GM18868 (cell line): ENCODE data around the gene SLC35C1.
"Not testable (repeated sequence)": the region's sequence is repeated elsewhere in the genome, so short reads cannot be mapped to it uniquely, and the experiment has no call there.

Experiments
- ATAC-seq: cut with Tn5 transposase; IDR thresholded peaks from one replicate; pipeline ENCODE4 v1.9.1; 2021; ENCODE audit warnings: mild to moderate bottlenecking, moderate library complexity; ENCODE audit not compliant: unreplicated experiment

The SLC35C1 gene

GRCh38 chr11:45810431-45811108, 5.6 kb downstream of the SLC35C1 start:
- ATAC-seq: no peak

- ATAC-seq: no peak
Measured at GRCh38 chr11:45811109-45811435, 6.1 kb downstream of the SLC35C1 start.

DNA sequence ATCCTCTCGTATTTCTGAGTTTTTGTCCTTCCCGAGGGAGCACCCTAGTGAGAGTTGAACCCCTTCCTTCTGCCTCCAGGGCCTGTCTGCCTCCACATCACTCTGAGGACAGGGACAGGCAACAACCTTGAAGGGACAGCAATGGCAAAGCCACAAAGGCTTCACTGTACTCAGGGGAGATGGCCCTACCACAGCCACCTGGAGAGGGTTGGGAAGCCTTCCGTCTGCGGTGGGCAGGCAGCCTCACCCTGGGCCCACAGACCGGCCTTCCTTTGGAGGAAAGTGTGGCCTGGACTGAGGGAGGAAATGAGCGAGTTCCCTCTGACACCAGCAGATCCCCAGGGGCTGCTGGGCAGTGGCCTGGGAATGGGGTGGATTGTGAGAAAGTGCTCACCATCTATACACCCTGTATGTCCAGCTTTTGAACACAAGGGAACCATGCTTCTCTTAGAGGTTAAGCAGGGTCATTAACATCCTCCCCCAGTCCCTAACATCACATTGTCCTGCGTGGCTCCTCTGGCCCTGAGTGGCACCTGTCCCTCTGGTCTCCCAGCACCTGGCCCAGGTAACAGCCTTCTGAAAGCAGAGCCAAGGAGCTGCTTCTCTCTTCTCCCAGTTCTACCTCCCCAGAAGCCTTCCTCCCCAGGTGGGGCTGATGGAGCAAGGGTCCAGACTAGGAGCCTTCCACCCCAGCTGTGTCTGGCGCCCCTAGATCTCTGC, 6.8 kb downstream of the SLC35C1 start:
- no peak for ATAC-seq

- no peak for ATAC-seq
Measured at GRCh38 chr11:45812581-45813548, 7.9 kb downstream of the SLC35C1 start.

- ATAC-seq: no peak
Measured at GRCh38 chr11:45815747-45816146, 10.8 kb downstream of the SLC35C1 start.

GRCh38 chr11:45816614-45817013, 11.7 kb downstream of the SLC35C1 start:
- no peak for ATAC-seq

GRCh38 chr11:45817191-45817590, 12.2 kb downstream of the SLC35C1 start:
- peak; percentile 72 for ATAC-seq

DNA sequence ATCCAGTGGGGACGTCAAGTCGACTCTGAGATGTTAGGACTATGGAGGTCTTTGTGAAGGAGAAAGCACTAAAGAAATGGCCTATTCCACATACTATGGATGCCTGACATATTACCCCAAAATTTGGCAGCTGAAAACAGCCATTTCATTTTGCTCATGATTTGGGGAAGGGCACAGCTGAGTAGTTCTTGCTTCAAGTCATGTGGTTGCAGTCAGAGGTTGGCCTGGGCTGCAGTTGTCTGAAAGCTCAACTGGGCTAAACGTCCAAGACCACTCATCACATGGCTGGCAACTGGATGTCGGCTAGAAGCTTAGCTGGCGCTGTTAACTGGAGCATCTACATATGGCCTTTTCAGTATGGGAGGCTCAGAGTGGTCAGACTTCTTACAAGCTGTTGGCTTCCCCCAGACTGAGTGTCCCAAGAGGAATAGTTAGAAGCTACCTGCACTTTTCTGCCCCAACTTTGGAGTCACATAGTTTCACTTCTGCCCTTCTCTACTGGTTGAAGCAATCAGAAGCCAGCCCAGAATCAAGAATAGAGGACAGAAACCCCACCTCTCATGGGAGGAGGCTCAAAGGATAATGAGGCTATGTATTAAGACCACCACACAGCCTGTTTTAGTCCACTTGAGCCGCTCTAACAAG, 14.1 kb downstream of the SLC35C1 start:
- no peak for ATAC-seq

DNA sequence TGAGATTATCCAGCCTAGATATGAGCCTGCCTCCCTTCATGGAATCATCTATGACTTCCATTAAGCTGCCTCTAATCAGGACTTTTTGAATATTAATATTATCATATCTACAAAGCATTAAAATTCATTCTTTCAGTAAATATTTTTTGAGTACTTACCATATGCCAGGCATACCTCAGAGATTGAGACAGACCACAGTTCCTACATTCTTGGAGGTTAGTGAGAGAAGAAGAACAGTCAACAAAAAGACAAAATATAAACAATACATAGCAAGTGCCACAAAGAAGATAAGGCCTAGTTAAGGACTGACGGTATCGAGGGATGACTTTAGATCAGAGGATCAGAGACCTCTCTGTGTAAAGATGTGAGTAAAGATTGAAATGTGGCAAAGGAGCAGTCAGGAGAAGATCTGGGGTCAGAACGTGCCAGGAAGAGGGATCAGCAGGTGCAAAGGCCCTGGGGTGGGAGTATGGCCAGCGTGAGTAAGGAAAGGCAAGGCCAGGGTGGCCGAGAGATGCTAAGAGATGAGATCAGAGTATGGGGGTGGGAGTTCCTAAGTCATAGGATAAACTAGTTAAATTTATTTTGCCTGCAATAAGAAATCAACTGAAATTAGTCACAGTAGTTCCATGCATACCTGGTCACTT, 15.4 kb downstream of the SLC35C1 start:
- ATAC-seq: no peak

- ATAC-seq: not testable (repeated sequence)
Measured at GRCh38 chr11:45826492-45826891, 21.5 kb downstream of the SLC35C1 start.

DNA sequence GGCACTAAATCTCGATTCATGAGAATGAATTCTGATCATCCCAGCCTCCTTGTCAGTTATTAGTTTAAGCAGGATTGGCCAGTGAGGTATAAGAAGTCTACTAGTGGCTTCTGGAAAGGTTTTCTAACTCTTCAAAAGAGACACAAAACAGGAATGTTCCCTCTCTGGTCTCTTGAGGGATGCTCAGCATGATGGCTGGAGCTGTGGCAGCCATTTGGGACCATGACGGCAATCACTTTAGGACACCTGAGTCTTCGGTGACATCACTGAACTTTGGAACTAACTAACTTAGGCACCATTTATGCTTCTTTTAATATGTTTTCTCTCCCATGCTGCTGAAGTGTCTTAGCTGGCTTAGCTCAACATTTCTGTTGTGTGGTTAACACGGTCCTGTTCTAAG, 22.2 kb downstream of the SLC35C1 start:
- ATAC-seq: no peak

DNA sequence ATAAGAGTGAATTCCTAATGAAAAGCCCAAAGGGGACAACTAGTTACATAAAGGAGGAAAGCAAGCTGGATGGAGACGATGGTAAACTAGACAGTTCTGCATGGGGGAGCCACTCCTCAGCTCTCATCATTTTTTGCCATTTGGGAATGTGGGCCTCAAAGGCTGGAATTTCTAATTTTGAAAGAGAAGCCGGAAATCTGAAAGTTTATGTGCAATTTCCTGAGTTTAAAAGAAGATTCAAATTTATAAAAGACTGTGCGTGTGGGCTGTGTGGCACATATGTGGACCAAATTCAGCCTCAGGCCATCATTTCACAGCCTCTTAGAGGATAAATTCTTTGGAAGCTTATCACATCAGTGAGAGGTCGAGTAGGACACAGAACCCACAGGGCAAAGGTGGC, 24.0 kb downstream of the SLC35C1 start:
- ATAC-seq: no peak

- no peak for ATAC-seq
Measured at GRCh38 chr11:45830596-45830995, 25.6 kb downstream of the SLC35C1 start.

GRCh38 chr11:45832811-45833441, 28.0 kb downstream of the SLC35C1 start:
- ATAC-seq: no peak

DNA sequence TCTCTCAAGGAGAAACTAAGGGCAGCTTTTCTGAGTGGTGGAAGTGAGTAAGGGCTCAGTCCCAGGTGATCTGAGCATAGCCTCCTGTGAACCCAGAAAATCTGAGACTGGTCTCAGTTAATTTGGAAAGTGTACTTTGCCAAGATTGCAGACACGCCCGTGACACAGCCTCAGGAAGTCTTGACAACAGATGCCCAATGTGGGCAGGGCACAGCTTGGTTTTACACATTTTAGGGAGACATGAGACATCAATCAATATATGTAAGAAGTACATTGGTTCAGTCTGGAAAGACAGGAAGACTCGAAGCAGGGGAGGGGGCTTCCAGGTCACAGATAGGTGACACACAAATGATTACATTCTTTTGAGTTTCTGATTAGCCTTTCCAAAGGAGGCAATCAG, 28.8 kb downstream of the SLC35C1 start:
- no peak for ATAC-seq

GRCh38 chr11:45834298-45834756, 29.4 kb downstream of the SLC35C1 start:
- no peak for ATAC-seq

GRCh38 chr11:45839204-45839603, 34.3 kb downstream of the SLC35C1 start:
- ATAC-seq: no peak

GRCh38 chr11:45840251-45840650, 35.3 kb downstream of the SLC35C1 start:
- ATAC-seq: not testable (repeated sequence)

DNA sequence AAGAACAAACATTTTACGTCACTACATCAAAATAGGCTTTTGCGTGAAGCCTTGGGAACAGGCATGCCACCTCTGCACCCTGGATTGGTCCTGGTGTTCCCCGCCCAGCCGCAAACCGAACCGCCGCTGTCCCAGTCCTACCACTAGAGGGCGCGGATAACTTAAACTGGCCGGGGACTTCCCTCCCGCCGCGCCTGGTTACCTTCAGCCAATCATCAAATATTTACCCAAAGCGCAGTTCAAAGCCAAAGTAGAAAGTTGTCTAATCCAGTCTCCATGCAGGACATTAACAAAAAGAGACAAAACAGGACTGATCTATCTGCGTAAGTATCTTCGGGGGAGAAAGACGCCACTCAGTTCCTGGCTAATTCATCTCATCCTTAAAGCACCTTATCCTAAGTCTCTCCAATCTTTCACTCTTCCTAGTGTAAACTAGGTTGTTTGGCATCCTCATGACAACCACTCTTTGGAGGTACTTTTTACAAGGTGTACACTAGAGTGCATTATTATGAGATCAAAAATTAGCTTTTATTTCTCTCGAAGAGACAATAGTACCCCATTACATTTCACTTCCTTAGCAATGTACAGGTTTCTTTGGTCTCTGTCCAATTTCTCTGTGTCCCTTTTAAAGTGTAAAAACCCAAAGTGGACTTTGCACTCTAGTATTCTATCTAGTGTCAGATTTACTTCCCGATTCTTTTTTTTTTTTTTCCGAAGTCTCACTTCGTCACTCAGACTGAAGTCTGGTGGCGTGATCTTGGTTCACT, 38.4 kb downstream of the SLC35C1 start:
- peak; percentile 27 for ATAC-seq
